Measurements from ENCODE around the gene SH3RF3. TPM values are rescaled to one million over a fixed set of nuclear protein-coding genes. Genes with fewer than 3 reads are reported as not detected.

Gene SH3RF3
- total RNA-seq, 1 donor from 2014 or later, result 7.4 TPM

GRCh38 chr2:109258376-109258775, 129.4 kb downstream of the SH3RF3 start:
- Histone ChIP-seq H3K4me3 (no peak overlapping the region), H3K9me3 (no peaks in the 10 kb centered on the region), H3K27me3 (no peaks in the 10 kb centered on the region), H3K36me3 (no peaks in the 10 kb centered on the region), H3K4me1 (peaks cover 54% of the 10 kb centered on the region), H3K27ac (no peak overlapping the region)
- intact Hi-C loops (cut with DNase I), result no loop called here
- DNase-seq, result peak; percentile 40
- no peak for ATAC-seq
- TF ChIP-seq CTCF (IDR thresholded peaks at IDR 0.05), result no peak

GRCh38 chr2:109258905-109259540, 130.0 kb downstream of the SH3RF3 start:
- H3K27me3 ChIP-seq, result no peaks in the 10 kb centered on the region
- H3K4me3 ChIP-seq, result no peak overlapping the region
- TF ChIP-seq CTCF (IDR thresholded peaks at IDR 0.05), result no peak
- ATAC-seq (no peak), DNase-seq (peak; percentile 45)
- H3K27ac ChIP-seq, result no peak overlapping the region
- peaks cover 51% of the 10 kb centered on the region for H3K4me1 ChIP-seq
- no peaks in the 10 kb centered on the region for H3K36me3 ChIP-seq
- intact Hi-C loops (cut with DNase I), result no loop called here
- no peaks in the 10 kb centered on the region for H3K9me3 ChIP-seq

GRCh38 chr2:109259671-109260070, 130.7 kb downstream of the SH3RF3 start:
- Histone ChIP-seq H3K27ac (no peak overlapping the region), H3K9me3 (no peaks in the 10 kb centered on the region), H3K4me1 (peaks cover 51% of the 10 kb centered on the region), H3K27me3 (no peaks in the 10 kb centered on the region), H3K36me3 (no peaks in the 10 kb centered on the region), H3K4me3 (no peak overlapping the region)
- DNase-seq, result no peak
- intact Hi-C loops (cut with DNase I), result loop anchor here (10.0 kb wide), 1 partner anchor 135 kb away; the partner anchor contains the start of gene SH3RF3
- ATAC-seq, result no peak
- no peak for TF ChIP-seq CTCF (IDR thresholded peaks at IDR 0.05)

- intact Hi-C loops (cut with DNase I), result loop anchor here (10.0 kb wide), 1 partner anchor 135 kb away; the partner anchor contains the start of gene SH3RF3
- no peaks in the 10 kb centered on the region for H3K9me3 ChIP-seq
- no peak overlapping the region for H3K27ac ChIP-seq
- H3K27me3 ChIP-seq, result no peaks in the 10 kb centered on the region
- DNase-seq, result no peak
- ATAC-seq, result no peak
- H3K36me3 ChIP-seq, result no peaks in the 10 kb centered on the region
- H3K4me1 ChIP-seq, result peaks cover 51% of the 10 kb centered on the region
- TF ChIP-seq CTCF (IDR thresholded peaks at IDR 0.05), result no peak
- no peak overlapping the region for H3K4me3 ChIP-seq
Measured at GRCh38 chr2:109260116-109260855, 131.3 kb downstream of the SH3RF3 start.

GRCh38 chr2:109260886-109261700, 132.1 kb downstream of the SH3RF3 start:
- no peaks in the 10 kb centered on the region for H3K27me3 ChIP-seq
- peak; percentile 52 for DNase-seq
- no peak overlapping the region for H3K27ac ChIP-seq
- peaks cover 53% of the 10 kb centered on the region for H3K4me1 ChIP-seq
- H3K9me3 ChIP-seq, result no peaks in the 10 kb centered on the region
- intact Hi-C loops (cut with DNase I), result loop anchor here (10.0 kb wide), 1 partner anchor 136 kb away; the partner anchor contains the start of gene SH3RF3
- peak; percentile 75 for ATAC-seq
- H3K4me3 ChIP-seq, result no peak overlapping the region
- peak; percentile 36 for TF ChIP-seq CTCF (IDR thresholded peaks at IDR 0.05)
- H3K36me3 ChIP-seq, result no peaks in the 10 kb centered on the region
